NB4 (cell line): ENCODE results near the gene PON2.

Source experiments
- CTCF ChIP-seq: IDR thresholded peaks from one replicate; pipeline ENCODE4 v1.5.1; 2012; ENCODE audit warnings: low read depth, low read length
- MYC ChIP-seq: IDR thresholded peaks from 2 replicates; pipeline ENCODE4 v1.6.1; 2011; ENCODE audit warnings: low read depth, low read length
- POLR2A ChIP-seq: IDR thresholded peaks from 2 replicates; pipeline ENCODE4 v1.6.1; 2011; ENCODE audit warnings: mild to moderate bottlenecking; ENCODE audit not compliant: insufficient read length; ENCODE audit errors: extremely low read depth

GRCh38 chr7:95397381-95397780 lies 37.4 kb downstream of the PON2 start:
- no peak for TF ChIP-seq CTCF
- TF ChIP-seq MYC, result no peak
- no peak for TF ChIP-seq POLR2A
